ENCODE measurements around the gene ANKS1B. TPM values are rescaled to one million over a fixed set of nuclear protein-coding genes. Genes with fewer than 3 reads are reported as not detected.

The ANKS1B gene
- total RNA-seq, 1 experiment from 2014 or later: 5.8 TPM

- Mint-ChIP-seq H3K4me1 (peaks cover 4% of the 10 kb centered on the region; the same call in 1 of the 2 replicates), H3K27ac (no peak overlapping the region), H3K9me3 (peaks cover 5% of the 10 kb centered on the region), H3K4me3 (no peak overlapping the region), H3K36me3 (peaks cover 5% of the 10 kb centered on the region), H3K27me3 (ENCODE audit: low read depth) (no peaks in the 10 kb centered on the region; the same call in 1 of the 2 replicates)
- TF ChIP-seq TCF7 (CRISPR knock-in tag; IDR thresholded peaks at IDR 0.05; ENCODE audit: low read depth) (no peak), MYBL2 (CRISPR knock-in tag; IDR thresholded peaks at IDR 0.05) (no peak), TP53 (CRISPR knock-in tag; IDR thresholded peaks at IDR 0.05) (no peak), CBFB (CRISPR knock-in tag; IDR thresholded peaks at IDR 0.05; ENCODE audit: low read depth) (no peak), ZNF138 (CRISPR knock-in tag; conservative IDR thresholded peaks at IDR 0.05) (no peak), FOXK1 (CRISPR knock-in tag; IDR thresholded peaks at IDR 0.05) (no peak), ESRRA (CRISPR knock-in tag; IDR thresholded peaks at IDR 0.05; ENCODE audit: borderline replicate concordance) (no peak), AFF4 (CRISPR knock-in tag; IDR thresholded peaks at IDR 0.05; ENCODE audit: borderline replicate concordance) (no peak), JAZF1 (CRISPR knock-in tag; IDR thresholded peaks at IDR 0.05) (no peak), ZNF416 (CRISPR knock-in tag; IDR thresholded peaks at IDR 0.05) (no peak), GRHL2 (CRISPR knock-in tag; IDR thresholded peaks at IDR 0.05; ENCODE audit: insufficient replicate concordance, severe bottlenecking) (no peak)
- TF ChIP-seq, protein P1, sequence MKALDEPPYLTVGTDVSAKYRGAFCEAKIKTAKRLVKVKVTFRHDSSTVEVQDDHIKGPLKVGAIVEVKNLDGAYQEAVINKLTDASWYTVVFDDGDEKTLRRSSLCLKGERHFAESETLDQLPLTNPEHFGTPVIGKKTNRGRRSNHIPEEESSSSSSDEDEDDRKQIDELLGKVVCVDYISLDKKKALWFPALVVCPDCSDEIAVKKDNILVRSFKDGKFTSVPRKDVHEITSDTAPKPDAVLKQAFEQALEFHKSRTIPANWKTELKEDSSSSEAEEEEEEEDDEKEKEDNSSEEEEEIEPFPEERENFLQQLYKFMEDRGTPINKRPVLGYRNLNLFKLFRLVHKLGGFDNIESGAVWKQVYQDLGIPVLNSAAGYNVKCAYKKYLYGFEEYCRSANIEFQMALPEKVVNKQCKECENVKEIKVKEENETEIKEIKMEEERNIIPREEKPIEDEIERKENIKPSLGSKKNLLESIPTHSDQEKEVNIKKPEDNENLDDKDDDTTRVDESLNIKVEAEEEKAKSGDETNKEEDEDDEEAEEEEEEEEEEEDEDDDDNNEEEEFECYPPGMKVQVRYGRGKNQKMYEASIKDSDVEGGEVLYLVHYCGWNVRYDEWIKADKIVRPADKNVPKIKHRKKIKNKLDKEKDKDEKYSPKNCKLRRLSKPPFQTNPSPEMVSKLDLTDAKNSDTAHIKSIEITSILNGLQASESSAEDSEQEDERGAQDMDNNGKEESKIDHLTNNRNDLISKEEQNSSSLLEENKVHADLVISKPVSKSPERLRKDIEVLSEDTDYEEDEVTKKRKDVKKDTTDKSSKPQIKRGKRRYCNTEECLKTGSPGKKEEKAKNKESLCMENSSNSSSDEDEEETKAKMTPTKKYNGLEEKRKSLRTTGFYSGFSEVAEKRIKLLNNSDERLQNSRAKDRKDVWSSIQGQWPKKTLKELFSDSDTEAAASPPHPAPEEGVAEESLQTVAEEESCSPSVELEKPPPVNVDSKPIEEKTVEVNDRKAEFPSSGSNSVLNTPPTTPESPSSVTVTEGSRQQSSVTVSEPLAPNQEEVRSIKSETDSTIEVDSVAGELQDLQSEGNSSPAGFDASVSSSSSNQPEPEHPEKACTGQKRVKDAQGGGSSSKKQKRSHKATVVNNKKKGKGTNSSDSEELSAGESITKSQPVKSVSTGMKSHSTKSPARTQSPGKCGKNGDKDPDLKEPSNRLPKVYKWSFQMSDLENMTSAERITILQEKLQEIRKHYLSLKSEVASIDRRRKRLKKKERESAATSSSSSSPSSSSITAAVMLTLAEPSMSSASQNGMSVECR (CRISPR knock-in tag; IDR thresholded peaks at IDR 0.05; ENCODE audit: borderline replicate concordance): no peak
- TF ChIP-seq, protein P2, sequence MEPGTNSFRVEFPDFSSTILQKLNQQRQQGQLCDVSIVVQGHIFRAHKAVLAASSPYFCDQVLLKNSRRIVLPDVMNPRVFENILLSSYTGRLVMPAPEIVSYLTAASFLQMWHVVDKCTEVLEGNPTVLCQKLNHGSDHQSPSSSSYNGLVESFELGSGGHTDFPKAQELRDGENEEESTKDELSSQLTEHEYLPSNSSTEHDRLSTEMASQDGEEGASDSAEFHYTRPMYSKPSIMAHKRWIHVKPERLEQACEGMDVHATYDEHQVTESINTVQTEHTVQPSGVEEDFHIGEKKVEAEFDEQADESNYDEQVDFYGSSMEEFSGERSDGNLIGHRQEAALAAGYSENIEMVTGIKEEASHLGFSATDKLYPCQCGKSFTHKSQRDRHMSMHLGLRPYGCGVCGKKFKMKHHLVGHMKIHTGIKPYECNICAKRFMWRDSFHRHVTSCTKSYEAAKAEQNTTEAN (CRISPR knock-in tag; IDR thresholded peaks at IDR 0.05): no peak
- TF ChIP-seq, protein P3, sequence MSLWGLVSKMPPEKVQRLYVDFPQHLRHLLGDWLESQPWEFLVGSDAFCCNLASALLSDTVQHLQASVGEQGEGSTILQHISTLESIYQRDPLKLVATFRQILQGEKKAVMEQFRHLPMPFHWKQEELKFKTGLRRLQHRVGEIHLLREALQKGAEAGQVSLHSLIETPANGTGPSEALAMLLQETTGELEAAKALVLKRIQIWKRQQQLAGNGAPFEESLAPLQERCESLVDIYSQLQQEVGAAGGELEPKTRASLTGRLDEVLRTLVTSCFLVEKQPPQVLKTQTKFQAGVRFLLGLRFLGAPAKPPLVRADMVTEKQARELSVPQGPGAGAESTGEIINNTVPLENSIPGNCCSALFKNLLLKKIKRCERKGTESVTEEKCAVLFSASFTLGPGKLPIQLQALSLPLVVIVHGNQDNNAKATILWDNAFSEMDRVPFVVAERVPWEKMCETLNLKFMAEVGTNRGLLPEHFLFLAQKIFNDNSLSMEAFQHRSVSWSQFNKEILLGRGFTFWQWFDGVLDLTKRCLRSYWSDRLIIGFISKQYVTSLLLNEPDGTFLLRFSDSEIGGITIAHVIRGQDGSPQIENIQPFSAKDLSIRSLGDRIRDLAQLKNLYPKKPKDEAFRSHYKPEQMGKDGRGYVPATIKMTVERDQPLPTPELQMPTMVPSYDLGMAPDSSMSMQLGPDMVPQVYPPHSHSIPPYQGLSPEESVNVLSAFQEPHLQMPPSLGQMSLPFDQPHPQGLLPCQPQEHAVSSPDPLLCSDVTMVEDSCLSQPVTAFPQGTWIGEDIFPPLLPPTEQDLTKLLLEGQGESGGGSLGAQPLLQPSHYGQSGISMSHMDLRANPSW (CRISPR knock-in tag; conservative IDR thresholded peaks at IDR 0.05; ENCODE audit: low read depth): no peak
- TF ChIP-seq, protein P4, sequence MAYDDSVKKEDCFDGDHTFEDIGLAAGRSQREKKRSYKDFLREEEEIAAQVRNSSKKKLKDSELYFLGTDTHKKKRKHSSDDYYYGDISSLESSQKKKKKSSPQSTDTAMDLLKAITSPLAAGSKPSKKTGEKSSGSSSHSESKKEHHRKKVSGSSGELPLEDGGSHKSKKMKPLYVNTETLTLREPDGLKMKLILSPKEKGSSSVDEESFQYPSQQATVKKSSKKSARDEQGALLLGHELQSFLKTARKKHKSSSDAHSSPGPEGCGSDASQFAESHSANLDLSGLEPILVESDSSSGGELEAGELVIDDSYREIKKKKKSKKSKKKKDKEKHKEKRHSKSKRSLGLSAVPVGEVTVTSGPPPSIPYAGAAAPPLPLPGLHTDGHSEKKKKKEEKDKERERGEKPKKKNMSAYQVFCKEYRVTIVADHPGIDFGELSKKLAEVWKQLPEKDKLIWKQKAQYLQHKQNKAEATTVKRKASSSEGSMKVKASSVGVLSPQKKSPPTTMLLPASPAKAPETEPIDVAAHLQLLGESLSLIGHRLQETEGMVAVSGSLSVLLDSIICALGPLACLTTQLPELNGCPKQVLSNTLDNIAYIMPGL (CRISPR knock-in tag; IDR thresholded peaks at IDR 0.05): no peak
- CTCF ChIA-PET: no interaction called here
- POLR2A ChIA-PET: no interaction called here
- DNase-seq (ENCODE audit: low spot score) (no peak), ATAC-seq (no peak)
These were observed 948.2 kb downstream of the ANKS1B start for GRCh38 chr12:99036566-99036965.
